CD4-positive, alpha-beta T cell (primary cell): Measurements from ENCODE around the gene GNG4. TPM values are rescaled to one million over a fixed set of nuclear protein-coding genes. Genes with fewer than 3 reads are reported as not detected.

ENCODE experiments used
- ATAC-seq: fragments of 200-7000 bp; cut with Tn5 transposase; one replicate; pipeline ENCODE4 v1.10.0; 2022; ENCODE audit warnings: mild to moderate bottlenecking; ENCODE audit not compliant: poor library complexity
- CTCF ChIA-PET: fragments of 350-600 bp; sonication (Branson Sonifier 250); formaldehyde crosslinking; loops from one replicate; lab custom pipeline; 2021; ENCODE audit warnings: antibody characterized with exemption, inconsistent platforms; lab: Charles Lee
- POLR2A ChIA-PET: fragments of 350-600 bp; sonication (Branson Sonifier 250); formaldehyde crosslinking; loops from one replicate; lab custom pipeline; 2021; ENCODE audit warnings: antibody characterized with exemption, inconsistent platforms; lab: Charles Lee
- DNase-seq, 14 experiments: peaks; one replicate each; pipeline ENCODE4 v3.0.0-alpha.2; 2013 to 2020; ENCODE audit warnings: mixed read lengths in 2 of 14
- H3K27ac ChIP-seq, 2 donors: one replicate each; pipeline versions ENCODE4 v1.5.1 to v1.7.0; 2013; ENCODE audit warnings: low read length in 2 of 2, low read depth in 1 of 2, mild to moderate bottlenecking in 1 of 2
- H3K27me3 ChIP-seq, 2 experiments: 1 replicate in 1 of 2; 2 replicates in 1 of 2; pipeline versions ENCODE4 v1.6.1 to v1.7.0; 2013; ENCODE audit warnings: low read length in 2 of 2, control low read depth in 1 of 2, mild to moderate bottlenecking in 1 of 2, moderate library complexity in 1 of 2; ENCODE audit not compliant: insufficient read depth in 2 of 2, control insufficient read depth in 1 of 2
- H3K36me3 ChIP-seq: one replicate; pipeline ENCODE4 v1.6.1; 2013; ENCODE audit warnings: low read length, control low read depth; ENCODE audit not compliant: insufficient read depth
- H3K4me1 ChIP-seq: one replicate; pipeline ENCODE4 v1.6.1; 2013; ENCODE audit warnings: low read length, control low read depth; ENCODE audit not compliant: insufficient read depth
- H3K4me3 ChIP-seq: one replicate; pipeline ENCODE4 v1.5.1; 2013; ENCODE audit warnings: mild to moderate bottlenecking, low read length, moderate library complexity
- H3K9me3 ChIP-seq, 2 experiments: 1 replicate in 1 of 2; 2 replicates in 1 of 2; pipeline versions ENCODE4 v1.6.1 to v1.7.0; 2013; ENCODE audit warnings: low read length in 2 of 2, mild to moderate bottlenecking in 2 of 2, control low read depth in 1 of 2, moderate library complexity in 1 of 2; ENCODE audit not compliant: control insufficient read depth in 1 of 2, insufficient read depth in 1 of 2
- H3K27ac Mint-ChIP-seq: one replicate; pipeline ENCODE4 v1.8.0; 2020; ENCODE audit warnings: mixed read lengths
- H3K27me3 Mint-ChIP-seq: one replicate; pipeline ENCODE4 v1.8.0; 2021; ENCODE audit warnings: mixed read lengths
- H3K36me3 Mint-ChIP-seq: one replicate; pipeline ENCODE4 v1.8.0; 2021; ENCODE audit warnings: low read depth, mixed read lengths
- H3K4me1 Mint-ChIP-seq: one replicate; pipeline ENCODE4 v1.8.0; 2021; ENCODE audit warnings: low read depth, mixed read lengths
- H3K4me3 Mint-ChIP-seq: one replicate; pipeline ENCODE4 v1.8.0; 2020; ENCODE audit warnings: mild to moderate bottlenecking, mixed read lengths
- H3K9me3 Mint-ChIP-seq: one replicate; pipeline ENCODE4 v1.8.0; 2020; ENCODE audit warnings: mixed read lengths
- intact Hi-C, 2 experiments: fragments of 100-400 bp; cut with DNase I in 1 of 2; cut with micrococcal nuclease in 1 of 2; formaldehyde crosslinking; loops; one replicate each; pipeline versions ENCODE4 v1.15.1 to v1.9.0; 2023 to 2025; cut with DNase I, micrococcal nuclease
- total RNA-seq, 174 experiments: library from RNA in 2 of 174; stranded (reverse) in 2 of 174; gene quantifications; one replicate each; pipeline ENCODE4 v1.2.3 and lab custom pipeline; 2021 to 2026
- TF ChIP-seq, protein P1 (sequence below): fragments of 200-600 bp; IDR thresholded peaks from one replicate; pipeline ENCODE4 v1.8.0; 2022; ENCODE audit warnings: antibody characterized with exemption, mild to moderate bottlenecking

Gene GNG4
- total RNA-seq, 2 experiments from 2014 or later = not detected

DNA sequence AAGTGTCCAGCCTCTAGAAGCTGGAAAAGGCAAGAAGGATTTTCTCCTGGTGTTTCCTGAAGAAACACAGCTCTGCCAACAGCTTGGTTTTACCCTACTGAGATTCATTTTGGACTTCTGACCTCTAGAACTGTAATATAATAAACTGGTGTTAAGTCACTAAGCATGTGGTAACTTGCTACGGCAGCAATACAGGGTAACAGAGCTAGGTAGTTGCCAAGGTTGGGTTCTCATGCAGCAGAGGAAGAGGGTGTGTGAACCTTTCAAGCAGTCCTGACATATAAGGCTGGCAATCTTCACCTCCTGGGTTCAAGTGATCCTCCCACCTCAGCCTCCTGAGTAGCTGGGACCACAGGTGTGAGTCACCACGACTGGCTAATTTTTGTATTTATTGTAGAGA, 36.0 kb downstream of the GNG4 start:
- Histone ChIP-seq H3K4me1 (no peaks in the 10 kb centered on the region), H3K36me3 (no peaks in the 10 kb centered on the region), H3K9me3 (no peaks in the 10 kb centered on the region), H3K4me3 (no peak overlapping the region), H3K27ac (no peak overlapping the region), H3K27me3 (no peaks in the 10 kb centered on the region)
- intact Hi-C loops = no loop called here
- DNase-seq = no peak
- ATAC-seq = no peak
- H3K27me3 Mint-ChIP-seq = no peaks in the 10 kb centered on the region
- H3K9me3 Mint-ChIP-seq = no peaks in the 10 kb centered on the region
- TF ChIP-seq, protein P1, sequence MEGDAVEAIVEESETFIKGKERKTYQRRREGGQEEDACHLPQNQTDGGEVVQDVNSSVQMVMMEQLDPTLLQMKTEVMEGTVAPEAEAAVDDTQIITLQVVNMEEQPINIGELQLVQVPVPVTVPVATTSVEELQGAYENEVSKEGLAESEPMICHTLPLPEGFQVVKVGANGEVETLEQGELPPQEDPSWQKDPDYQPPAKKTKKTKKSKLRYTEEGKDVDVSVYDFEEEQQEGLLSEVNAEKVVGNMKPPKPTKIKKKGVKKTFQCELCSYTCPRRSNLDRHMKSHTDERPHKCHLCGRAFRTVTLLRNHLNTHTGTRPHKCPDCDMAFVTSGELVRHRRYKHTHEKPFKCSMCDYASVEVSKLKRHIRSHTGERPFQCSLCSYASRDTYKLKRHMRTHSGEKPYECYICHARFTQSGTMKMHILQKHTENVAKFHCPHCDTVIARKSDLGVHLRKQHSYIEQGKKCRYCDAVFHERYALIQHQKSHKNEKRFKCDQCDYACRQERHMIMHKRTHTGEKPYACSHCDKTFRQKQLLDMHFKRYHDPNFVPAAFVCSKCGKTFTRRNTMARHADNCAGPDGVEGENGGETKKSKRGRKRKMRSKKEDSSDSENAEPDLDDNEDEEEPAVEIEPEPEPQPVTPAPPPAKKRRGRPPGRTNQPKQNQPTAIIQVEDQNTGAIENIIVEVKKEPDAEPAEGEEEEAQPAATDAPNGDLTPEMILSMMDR = no peak
- H3K4me3 Mint-ChIP-seq = no peak overlapping the region
- no peaks in the 10 kb centered on the region for H3K4me1 Mint-ChIP-seq
- H3K36me3 Mint-ChIP-seq = no peaks in the 10 kb centered on the region
- CTCF ChIA-PET = no interaction called here
- no peak overlapping the region for H3K27ac Mint-ChIP-seq
- POLR2A ChIA-PET = no interaction called here

DNA sequence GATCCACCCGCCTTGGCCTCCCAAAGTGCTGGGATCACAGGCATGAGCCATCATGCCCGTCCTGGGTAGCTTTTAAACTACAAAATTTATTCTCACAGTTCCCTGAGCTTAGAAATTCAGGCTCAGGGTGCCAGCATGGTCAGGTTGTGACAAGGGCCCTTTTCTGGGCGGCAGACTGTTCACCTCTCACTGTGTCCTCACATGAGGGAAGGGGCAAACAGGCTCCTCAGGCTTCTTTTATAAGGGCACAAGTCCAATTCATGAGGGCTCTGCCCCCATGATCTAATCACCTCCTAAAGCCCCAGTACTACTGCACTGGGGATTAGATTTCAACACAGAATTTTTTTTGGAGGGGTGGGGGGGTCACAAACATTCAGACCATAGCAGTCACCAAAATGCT, 36.8 kb downstream of the GNG4 start:
- no peaks in the 10 kb centered on the region for H3K9me3 ChIP-seq
- no peaks in the 10 kb centered on the region for H3K27me3 Mint-ChIP-seq
- TF ChIP-seq, protein P1 = no peak
- DNase-seq (no peak), ATAC-seq (no peak)
- no peak overlapping the region for H3K27ac ChIP-seq
- H3K4me3 Mint-ChIP-seq = no peak overlapping the region
- POLR2A ChIA-PET = no interaction called here
- no peaks in the 10 kb centered on the region for H3K36me3 Mint-ChIP-seq
- H3K4me1 ChIP-seq = no peaks in the 10 kb centered on the region
- no peaks in the 10 kb centered on the region for H3K9me3 Mint-ChIP-seq
- CTCF ChIA-PET = no interaction called here
- no peaks in the 10 kb centered on the region for H3K36me3 ChIP-seq
- H3K4me3 ChIP-seq = no peak overlapping the region
- no peaks in the 10 kb centered on the region for H3K4me1 Mint-ChIP-seq
- H3K27me3 ChIP-seq = no peaks in the 10 kb centered on the region
- H3K27ac Mint-ChIP-seq = no peak overlapping the region
- intact Hi-C loops = no loop called here

DNA sequence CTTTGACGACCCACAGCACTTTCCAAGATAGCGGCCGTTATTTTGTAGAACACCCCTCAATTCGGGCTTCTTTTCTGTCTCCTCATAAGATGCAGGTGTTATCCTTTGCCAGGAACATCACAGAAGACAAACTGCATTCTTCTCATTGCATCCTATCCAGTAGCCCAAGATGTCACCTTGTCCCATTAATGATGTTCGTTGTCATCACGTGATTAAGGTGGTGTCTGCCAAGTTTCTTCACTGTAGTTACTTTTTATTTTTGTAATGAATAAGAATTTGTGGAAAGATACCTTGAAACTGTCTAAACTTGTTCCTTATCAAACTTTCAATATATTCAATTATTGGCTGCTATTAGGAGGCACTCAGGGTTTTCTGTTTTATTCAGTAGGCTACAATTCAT, 39.4 kb downstream of the GNG4 start:
- no peak for ATAC-seq
- no peaks in the 10 kb centered on the region for H3K4me1 ChIP-seq
- no peaks in the 10 kb centered on the region for H3K4me1 Mint-ChIP-seq
- no peaks in the 10 kb centered on the region for H3K27me3 Mint-ChIP-seq
- TF ChIP-seq, protein P1 = no peak
- no peaks in the 10 kb centered on the region for H3K36me3 ChIP-seq
- H3K27ac Mint-ChIP-seq = no peak overlapping the region
- no peak overlapping the region for H3K27ac ChIP-seq
- H3K4me3 ChIP-seq = no peak overlapping the region
- DNase-seq = no peak
- H3K36me3 Mint-ChIP-seq = no peaks in the 10 kb centered on the region
- POLR2A ChIA-PET = no interaction called here
- intact Hi-C loops = no loop called here
- no peaks in the 10 kb centered on the region for H3K9me3 ChIP-seq
- no peaks in the 10 kb centered on the region for H3K27me3 ChIP-seq
- no peaks in the 10 kb centered on the region for H3K9me3 Mint-ChIP-seq
- CTCF ChIA-PET = no interaction called here
- H3K4me3 Mint-ChIP-seq = no peak overlapping the region
